ENCODE results near the gene UCKL1.

Gene UCKL1

DNA sequence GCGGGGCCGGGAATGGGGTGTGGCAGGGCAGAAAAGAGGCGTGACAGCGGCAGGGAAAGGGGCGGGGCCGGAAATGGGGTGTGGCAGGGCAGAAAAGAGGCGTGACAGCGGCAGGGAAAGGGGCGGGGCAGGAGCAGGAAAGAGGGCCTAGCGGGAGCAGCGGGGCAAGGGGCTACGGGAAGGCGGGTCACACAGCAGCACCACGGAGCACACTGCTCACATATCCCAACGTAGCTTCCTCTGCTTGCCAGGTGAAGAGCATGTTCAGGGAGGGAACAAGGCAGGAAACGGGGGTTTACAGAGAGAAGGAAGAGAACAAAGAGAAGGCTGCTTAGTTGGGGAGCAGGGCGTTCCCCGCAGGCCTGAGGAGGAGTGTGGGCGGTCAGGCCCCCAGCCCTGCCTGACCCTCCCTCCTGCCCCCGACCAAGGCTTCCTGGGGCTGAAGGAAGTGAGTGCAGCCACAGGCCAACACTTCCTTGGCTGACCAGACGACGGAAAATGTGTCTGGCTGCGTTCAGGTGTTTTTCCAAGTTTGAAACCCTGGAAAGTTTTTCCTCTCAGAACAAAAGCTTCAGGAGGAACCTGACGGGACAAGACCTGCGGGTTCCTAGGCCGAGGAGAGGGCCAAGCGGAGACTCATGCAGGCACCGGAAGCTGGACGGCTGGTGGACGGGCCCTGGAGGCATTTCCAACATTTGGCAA, 13.8 kb downstream of the UCKL1 start:
- in situ Hi-C loops (cut with HindIII; ENCODE audit: low sequenced_read_pairs) = no loop called here
- no peak overlapping the region for H3K4me3 ChIP-seq (ENCODE audit: low read depth, low read length)
- TF ChIP-seq, protein P1, sequence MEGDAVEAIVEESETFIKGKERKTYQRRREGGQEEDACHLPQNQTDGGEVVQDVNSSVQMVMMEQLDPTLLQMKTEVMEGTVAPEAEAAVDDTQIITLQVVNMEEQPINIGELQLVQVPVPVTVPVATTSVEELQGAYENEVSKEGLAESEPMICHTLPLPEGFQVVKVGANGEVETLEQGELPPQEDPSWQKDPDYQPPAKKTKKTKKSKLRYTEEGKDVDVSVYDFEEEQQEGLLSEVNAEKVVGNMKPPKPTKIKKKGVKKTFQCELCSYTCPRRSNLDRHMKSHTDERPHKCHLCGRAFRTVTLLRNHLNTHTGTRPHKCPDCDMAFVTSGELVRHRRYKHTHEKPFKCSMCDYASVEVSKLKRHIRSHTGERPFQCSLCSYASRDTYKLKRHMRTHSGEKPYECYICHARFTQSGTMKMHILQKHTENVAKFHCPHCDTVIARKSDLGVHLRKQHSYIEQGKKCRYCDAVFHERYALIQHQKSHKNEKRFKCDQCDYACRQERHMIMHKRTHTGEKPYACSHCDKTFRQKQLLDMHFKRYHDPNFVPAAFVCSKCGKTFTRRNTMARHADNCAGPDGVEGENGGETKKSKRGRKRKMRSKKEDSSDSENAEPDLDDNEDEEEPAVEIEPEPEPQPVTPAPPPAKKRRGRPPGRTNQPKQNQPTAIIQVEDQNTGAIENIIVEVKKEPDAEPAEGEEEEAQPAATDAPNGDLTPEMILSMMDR (IDR thresholded peaks at IDR 0.05; ENCODE audit: low read depth, low read length) = no peak
- DNase-seq (ENCODE audit: low read depth, low spot score) = peak; percentile 34

DNA sequence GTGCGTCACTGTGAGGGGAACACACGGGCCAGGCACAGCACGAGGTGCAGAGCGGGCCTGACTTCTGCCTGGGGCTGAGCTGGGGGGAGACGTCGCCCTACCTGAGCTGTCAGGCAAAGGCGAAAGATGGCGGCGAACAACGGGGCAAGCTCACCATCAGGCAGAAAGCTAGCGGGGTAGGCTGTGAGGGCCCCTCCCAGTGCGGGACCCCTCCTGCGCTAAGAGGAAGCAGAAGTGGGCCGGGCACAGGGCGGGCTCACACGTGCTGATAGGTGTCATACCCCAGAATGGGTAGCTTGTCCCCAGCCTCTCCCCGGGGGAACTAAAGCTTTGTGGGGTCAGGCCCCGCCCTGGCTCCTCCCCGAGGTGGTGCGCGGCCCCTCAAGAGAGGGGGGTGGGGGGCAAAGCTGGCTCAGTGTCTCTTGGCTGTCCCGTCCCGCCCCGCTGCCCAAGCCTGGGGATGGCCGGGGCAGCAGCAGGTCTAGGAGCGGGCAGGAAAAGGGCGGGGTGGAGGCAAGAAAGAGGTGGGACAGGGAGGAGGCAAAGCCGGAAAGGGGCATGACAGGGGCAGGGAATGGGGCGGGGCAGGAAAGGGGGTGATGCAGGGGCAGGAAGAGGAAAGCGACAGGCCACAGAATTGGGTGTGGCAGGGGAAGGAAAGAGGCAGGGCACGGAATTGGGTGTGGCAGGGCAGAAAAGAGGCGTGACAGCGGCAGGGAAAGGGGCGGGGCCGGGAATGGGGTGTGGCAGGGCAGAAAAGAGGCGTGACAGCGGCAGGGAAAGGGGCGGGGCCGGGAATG, 14.7 kb downstream of the UCKL1 start:
- TF ChIP-seq, protein P1 (IDR thresholded peaks at IDR 0.05; ENCODE audit: low read depth, low read length) = no peak
- H3K4me3 ChIP-seq (ENCODE audit: low read depth, low read length) = no peak overlapping the region
- in situ Hi-C loops (cut with HindIII; ENCODE audit: low sequenced_read_pairs) = no loop called here
- no peak for DNase-seq (ENCODE audit: low read depth, low spot score)

DNA sequence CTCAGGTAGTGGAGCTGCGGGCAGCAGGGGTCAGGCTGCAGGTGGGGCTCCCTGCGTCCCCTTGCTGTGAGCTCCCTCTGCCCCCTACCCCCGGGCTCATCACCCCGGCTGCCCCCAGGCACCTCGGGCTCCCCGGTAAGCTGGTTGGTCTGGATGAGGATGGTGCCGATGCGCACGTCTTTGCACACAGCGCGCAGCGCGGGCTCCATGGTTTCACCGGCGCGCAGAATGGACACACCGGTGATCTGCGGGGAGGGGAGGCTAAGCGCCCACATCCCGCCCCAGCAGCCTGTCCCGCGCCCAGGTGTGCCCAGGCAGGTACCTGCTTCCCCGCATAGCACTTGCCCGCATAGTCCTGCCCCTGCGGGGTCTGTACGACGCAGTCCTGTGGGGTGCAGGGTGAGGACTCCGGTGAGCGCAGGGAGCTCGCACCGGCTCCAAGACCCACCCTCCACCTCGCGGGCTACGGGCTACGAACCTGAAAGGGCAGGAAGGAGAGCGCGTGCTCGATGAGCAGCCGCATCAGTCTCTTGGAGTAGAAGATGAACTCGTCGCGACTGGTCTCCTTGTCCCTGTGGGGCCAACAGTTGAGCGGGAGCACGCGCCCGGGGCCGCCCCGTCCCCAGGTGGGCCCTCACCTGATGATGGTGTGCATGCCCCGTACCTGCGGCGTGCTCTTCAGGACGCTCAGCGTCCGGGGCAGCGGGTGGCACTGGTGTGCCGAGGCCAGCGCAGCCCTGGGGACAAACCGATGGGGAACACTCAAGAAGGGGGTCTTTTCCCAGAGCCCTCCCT, 15.5 kb downstream of the UCKL1 start:
- TF ChIP-seq, protein P1 (IDR thresholded peaks at IDR 0.05; ENCODE audit: low read depth, low read length) = no peak

DNA sequence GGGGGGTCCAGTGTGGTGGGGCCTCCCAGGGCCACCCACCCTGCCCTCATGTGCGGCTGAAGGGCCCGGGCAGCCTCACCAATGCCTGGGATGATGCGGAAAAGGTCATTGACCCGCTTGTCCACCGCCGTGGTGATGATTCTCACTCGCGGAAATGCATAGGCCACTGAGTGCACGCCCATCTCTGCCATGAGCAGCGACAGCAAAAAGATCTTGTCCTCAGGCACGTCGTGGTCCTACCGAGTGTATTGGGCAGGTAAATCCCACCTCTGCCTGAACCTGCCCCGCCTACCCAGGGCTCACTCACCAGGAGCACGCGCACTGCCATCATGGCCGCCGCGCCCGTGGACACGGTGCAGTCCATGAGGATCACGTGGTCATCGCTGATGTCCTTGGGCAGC, 16.1 kb downstream of the UCKL1 start:
- no peak for DNase-seq (ENCODE audit: low read depth, low spot score)
- no peak overlapping the region for H3K4me3 ChIP-seq (ENCODE audit: low read depth, low read length)
- TF ChIP-seq, protein P1 (IDR thresholded peaks at IDR 0.05; ENCODE audit: low read depth, low read length) = no peak
- in situ Hi-C loops (cut with HindIII; ENCODE audit: low sequenced_read_pairs) = no loop called here

More for the DNA sequence above, 15.5 kb downstream of the UCKL1 start:
- in situ Hi-C loops (cut with HindIII; ENCODE audit: low sequenced_read_pairs) = no loop called here
- no peak for DNase-seq (ENCODE audit: low read depth, low spot score)
- no peak overlapping the region for H3K4me3 ChIP-seq (ENCODE audit: low read depth, low read length)

DNA sequence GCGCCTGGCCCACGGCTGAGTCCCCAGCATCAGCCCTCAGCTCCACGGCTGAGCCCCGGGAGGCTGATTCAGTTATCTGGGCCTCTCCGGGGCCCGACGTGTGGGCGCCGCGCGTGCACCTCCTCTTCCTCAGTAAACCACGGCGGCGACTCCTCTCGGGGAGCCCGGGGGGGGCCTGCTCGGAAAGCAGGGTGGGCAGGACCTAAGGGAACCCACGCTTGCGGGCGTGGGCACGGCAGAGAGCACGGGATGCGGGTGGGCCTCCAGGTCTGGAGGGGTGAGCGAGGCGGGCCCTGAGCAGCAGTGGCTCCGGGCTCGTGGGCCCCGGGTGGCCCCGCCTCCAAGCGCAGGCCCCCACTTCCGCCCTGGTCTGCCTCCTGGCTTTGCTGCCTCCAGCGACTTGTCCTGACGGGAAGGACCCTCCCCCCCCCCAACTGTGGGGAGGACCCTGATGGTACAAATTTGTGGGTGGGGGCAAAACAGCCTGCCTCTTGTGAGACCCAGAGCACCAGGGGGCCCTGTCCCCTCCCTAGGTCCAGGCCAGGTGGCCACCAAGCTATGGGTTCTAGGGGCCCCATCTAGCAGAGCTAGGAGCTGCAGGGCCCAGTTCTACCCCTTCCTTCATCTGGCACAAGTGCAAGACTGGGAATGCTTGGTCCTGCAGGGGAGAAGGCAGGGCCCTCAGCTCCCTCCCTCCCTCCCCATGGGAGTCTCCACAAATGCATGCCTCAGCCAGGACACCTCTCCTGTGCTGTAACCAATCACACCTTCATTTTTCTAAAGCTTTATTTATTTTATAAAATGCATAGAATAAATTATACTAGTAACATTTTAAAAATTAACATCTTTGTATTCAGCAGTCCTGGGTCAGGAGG, 16.9 kb downstream of the UCKL1 start:
- H3K4me3 ChIP-seq (ENCODE audit: low read depth, low read length) = no peak overlapping the region
- TF ChIP-seq, protein P1 (IDR thresholded peaks at IDR 0.05; ENCODE audit: low read depth, low read length) = no peak
- in situ Hi-C loops (cut with HindIII; ENCODE audit: low sequenced_read_pairs) = no loop called here
- no peak for DNase-seq (ENCODE audit: low read depth, low spot score)
